GM19468 (cell line): ENCODE measurements around the gene VTN.
A peak's percentile ranks its signal among the peaks of the same experiment; 100 is the strongest.
"Not testable (repeated sequence)": the region's sequence is repeated elsewhere in the genome, so short reads cannot be mapped to it uniquely, and the experiment has no call there.

Experiments used
- ATAC-seq: cut with Tn5 transposase; IDR thresholded peaks from one replicate; pipeline ENCODE4 v1.9.1; 2021; ENCODE audit warnings: mild to moderate bottlenecking, moderate library complexity, moderate number of reproducible peaks; ENCODE audit not compliant: unreplicated experiment; ENCODE audit errors: extremely low read depth

Gene VTN

DNA sequence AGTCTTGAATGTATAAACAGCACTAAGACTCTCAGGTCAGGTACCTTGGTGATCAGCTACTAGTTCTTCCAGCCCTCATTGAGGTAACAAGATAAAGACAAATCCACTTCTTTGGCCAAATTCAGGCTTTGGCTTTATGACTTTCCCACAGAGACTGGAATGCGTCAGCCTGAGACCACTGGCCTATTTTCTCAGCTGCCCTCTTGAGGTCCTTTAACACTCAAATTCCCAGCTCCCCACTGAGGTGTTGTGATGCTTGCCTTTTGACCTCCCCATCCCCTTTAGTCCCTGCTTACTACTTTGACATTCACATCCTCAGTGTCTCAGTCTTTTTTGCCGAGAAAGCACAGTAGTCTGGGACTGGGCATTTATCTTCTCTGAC, 23.9 kb downstream of the VTN start:
- ATAC-seq, result no peak

DNA sequence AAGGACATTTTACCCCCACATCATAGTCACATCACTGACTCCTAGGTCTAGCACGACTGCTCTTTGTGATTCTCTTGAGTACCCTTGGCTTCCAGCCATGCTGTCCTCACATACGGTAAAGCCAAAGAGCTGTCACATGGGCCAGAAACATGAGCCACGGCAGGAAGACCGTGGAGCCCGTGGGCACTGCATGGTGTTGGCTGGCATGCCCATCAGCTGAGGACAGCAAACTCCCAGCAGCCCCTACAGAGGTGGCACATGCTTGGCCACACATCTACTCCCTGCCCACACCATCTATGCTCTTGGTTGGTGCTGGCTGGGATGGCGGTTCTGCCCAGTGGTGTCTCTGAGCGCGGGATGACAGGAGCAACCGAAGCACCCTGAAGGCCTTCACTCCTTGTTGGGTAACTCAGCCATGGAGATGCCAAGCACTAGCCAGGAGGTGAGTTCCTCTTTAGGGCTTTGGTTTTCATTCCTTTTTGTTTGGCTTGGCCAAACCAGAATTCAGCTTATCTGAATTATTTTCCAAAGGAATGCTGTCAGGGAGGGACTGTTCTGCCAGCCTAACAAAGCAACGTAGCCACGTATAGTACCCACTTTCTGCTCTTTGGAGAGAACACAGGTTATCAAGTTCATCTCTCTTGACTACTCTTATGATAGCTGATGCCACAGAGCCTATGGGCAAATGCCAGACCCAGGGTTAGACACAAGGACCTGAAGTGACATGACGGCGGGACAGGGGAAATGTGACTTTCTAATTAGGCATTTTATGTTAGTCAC, 24.5 kb downstream of the VTN start:
- no peak for ATAC-seq

DNA sequence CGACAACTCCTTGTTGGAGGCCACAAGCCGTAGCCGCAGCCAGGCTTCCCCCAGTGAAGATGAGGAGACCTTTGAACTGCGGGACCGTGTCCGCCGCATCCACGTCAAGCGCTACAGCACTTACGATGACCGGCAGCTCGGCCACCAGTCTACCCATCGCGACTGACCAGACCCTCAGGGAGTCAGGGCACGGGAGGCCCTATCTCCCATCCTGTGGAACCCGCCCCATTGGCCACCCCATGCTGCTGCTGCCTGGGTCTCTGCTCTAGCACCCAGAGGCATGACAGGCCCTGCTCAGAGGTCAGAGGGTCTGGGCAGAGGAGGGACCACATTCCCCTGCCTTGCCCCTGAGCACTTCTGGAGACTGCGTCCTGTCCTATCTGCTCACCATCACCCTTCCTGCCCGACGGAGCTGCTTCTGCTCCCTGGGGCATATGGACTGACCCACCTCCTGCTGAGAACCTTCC, 25.6 kb downstream of the VTN start:
- no peak for ATAC-seq

DNA sequence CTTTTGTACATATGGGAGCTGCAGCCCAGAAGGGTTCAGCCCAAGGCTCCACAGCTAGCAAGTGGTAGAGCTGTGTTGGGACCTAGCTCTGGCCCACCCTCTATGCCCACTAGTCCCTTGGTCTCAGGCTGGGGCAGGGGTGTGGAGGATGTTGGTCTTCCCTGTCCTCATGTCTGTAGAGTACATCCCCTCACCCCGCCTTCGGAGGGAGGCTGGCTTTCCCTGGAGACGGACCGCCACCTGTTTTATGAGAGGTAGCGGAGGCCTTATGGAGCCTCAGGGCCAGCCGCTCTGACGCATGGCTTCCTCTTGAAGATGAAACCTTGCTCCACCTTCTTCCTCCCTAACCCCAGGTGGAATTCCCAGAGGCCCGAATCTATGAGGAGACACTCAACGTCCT, 26.1 kb downstream of the VTN start:
- ATAC-seq, result no peak

DNA sequence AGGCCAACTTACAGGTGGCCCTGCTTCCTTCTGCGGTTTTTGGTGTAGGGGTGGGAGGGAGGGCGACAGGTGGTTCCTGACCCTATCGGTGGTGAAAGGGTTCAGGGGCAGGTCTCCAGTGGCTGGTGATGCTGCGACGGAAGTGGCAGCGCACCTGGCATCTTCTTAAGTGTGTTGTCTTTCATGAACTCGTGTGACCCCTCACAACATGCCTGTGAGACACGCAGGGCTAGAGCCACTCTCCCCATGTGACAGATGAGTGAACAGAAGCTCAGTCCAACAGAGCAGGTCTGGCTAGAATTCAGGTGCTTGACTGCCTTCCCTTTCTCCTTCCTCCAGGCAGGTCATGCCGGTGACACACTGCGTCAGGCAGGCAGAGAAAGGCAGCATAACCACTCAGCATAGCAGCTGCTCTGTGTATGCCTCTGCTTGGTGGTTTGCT, 26.6 kb downstream of the VTN start:
- no peak for ATAC-seq

DNA sequence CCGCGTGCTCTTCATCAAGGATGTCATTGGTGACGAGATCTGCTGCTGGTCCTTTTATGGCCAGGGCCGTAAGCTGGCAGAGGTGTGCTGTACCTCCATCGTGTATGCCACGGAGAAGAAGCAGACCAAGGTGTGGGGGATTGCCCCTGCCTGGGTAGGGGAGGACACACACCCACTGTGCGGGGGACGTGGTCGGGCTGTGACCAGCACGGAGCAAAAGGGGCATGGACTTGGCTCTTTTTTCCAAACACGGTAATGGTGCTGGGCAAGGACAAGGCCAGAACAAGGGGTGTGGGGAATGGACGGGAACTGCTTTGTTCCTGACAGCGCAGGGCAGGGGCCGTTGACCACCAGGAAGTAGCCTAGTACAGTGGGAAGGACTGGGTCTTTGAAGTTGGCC, 27.8 kb downstream of the VTN start:
- ATAC-seq, result no peak

DNA sequence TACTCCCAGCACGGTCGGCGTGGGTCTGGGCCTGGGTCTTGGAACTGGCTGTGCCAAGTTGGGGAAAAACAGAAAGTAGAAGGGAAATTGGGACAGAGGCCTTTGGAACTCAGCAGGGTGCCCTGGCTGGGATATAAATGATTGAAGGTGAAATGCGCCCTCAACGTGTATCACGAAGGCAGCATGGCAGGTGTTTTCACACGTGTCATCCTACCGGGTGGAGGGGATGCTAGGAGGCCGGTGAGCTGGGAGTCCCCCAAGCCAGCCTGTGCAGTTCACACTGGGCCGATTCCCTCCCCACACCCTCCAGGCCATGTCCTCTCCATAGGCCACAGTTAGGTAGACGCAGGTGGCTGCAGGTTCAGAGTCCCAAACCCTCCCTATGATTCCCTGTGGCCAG, 28.6 kb downstream of the VTN start:
- no peak for ATAC-seq

DNA sequence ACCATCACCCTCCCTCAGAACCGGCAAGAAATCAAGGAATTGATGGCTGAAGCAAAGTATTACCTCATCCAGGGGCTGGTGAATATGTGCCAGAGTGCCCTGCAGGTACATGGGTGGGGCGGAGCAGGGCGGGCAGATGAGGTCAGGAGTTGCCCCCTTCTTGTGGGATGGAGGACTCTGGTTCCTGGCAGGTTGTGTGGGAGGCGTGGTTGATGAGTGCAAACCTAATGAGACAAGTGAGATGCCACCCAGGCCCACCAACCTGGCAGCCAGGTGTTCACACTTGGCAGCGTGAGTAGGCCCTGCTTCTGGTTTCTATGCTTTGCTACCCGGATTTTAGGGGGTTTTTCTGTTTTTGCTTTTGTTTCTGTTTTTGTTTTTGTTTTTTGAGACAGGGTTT, 29.7 kb downstream of the VTN start:
- no peak for ATAC-seq

DNA sequence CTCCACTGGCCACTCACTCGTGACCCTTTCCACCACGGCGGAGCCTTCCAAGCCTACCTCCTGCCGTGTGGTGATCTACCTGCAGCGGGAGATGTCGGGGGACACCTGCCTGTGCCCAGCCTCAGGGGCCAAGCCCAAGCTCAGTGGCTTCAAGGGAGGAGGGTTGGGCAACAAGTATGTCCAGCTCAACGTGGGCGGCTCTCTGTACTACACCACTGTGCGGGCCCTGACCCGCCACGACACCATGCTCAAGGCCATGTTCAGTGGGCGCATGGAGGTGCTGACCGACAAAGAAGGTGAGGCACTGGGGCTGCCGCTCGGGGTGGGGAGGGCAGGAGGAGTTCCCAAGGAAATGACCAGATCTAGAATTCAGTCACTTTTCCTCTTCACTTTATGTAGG, 30.7 kb downstream of the VTN start:
- ATAC-seq, result no peak

DNA sequence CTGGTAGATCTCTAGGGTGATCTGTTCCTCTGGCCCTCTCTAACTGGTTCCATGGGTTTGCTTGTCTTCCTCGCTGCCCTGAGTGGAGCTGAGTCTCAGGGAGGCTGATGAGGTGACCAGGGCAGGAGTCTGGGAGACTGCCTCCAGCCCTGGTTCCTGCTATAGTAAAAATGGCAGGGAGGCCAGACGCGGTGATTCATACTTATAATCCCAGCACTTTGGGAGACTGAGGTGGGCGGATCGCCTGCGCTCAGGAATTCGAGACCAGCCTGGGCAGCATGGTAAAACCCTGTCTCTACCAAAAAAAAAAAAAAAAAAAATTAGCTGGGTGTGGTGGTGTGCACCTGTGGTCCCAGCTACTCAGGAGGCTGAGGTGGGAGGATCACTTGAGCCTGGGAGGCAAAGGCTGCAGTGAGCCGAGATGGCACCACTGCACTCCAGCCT, 31.3 kb downstream of the VTN start:
- not testable (repeated sequence) for ATAC-seq

DNA sequence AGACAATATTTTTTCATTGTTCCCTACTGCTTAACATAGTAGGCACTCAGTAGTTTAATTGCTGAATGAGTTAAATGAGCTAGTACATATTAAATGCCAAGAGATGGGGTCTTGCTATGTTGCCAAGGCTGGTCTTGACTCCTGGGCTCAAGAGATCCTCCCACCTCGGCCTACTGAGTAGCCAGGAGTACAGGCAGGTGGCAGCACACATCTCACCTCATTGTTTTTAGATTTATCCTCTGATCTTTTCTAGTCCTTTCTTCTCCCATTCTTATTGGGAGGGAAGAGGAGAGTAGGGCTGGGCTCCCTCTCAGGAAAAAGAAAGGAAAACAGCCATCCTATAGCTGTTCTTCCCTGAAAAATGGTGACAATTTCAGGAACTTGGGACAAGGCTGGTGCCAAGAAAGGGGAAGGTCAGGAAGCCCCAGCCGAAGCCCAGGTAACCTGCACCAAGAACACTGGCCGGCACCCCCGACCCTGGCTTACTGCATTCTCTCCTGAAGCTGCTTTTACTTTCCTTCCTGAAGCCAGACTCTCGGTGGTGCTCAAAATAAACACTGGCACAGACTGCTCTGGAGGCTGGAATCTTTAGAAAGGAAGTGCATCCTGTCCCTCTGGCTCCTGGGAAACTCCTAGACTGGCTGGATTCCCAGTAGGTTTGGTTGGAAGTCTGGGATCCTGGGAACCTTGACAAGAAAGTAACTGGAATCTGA, 31.9 kb downstream of the VTN start:
- no peak for ATAC-seq

DNA sequence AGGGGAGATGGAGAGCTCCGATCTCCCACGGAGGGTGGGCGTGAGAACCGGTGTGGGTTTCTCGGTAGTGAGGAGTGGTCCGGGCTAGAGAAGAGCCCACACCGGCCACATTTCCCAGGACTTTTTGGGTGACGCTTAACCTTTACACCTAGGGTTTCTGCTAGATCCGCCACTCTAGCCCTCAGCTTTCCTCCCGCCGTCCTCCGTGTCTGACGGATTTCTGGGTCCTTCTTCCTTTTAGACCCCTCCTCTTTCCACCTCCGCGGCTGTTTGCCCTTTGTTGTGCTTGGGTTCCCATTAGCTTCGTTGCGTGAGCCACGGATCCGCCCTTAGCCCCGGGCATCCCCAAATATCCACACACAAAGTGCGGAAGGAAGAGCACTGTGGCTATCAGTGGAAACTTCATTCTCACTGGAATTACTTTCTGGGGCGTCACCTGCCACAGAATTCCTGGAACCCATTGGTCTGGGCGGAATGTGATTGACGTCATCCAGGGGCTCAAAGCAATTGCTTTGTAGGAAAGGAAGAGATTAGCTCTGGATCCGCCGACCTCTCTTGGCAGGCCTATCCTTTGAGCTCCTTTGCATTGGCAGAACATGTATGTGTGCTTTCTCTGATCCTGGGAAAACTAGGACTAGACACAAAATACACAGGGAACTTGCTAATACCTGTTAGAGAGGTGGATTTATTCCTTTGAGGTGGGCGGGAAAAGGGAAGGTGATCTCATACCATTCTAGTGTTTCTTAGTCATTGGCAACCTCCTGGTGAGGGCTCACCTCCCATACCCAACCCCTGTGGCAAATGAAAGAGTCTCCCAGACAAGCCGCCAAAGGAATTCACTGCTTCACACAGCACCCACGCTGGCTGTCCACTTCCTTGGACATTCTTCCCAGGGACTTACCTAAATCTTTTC, 33.9 kb downstream of the VTN start:
- ATAC-seq, result no peak

DNA sequence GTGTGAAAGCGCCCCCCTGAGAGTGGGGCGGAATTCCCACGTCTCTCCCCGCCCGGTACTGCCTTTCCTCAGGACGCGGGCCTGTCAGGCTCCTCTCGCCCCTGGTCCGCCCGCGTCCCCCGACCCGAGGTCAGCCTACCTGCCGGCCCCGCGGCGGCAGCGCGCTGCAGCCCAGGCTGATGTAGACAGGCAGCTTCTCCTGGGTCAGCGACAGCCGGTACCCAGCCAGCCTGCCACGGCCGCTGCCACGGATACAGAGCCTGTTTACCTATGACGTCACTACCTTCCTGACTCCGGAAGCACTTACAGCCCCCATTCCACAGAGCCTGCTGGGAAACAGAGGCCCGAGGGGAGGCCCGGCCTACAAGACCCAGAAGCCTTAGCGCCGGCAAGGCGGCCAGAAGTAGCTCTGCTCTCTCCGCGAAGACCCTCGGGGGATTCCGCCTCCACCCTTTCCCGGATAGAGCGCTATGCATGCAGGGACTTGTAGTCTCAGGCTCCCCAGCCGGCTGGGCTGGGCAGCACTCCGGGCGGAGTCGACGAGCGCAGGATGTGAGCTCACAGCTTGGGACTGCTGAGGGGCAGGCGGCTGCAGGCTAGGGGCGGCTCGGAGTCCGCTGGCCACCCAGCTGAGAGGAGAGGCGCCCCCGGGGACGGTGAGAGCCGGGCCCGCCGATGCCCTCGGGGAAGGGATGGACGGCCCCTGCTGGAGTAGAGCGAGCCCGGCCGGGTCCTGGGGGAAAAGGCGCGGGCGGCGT, 34.7 kb downstream of the VTN start, which contains the start of the genes IFT20 and TNFAIP1:
IFT20 (minus strand) TSS at position 272 of the 758 bp plus-strand sequence. CDS start 3,487 bp downstream, outside the sequence.
TNFAIP1 (plus strand) TSS at position 561 of the 758 bp plus-strand sequence. CDS start 3,761 bp downstream, outside the sequence.
- peak; percentile 95 for ATAC-seq

DNA sequence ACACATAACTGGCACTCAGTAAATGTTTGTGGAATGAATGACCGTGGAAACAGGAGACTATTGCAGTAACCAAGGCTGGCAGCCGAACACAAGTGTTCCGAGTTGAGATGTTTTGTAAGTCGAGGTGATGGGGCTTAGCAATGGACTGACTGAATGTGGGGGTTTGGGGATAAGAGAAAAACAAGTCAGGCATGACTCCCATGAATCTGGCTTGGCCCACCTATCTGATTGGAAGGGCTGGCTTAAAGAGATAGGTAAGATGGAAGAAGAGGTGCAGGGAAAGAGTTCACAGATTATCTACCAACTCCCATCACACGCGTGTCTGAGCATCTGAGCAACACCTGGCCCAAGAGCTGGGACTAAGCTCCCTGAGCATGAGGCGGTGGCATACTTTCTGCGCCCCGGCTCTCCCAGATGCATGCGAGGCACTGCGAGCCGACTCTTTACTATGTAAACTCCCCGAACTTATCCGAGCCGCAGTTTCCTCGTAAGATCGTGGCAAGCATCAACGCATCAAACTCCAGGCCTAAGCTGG, 35.4 kb downstream of the VTN start:
- ATAC-seq, result no peak

DNA sequence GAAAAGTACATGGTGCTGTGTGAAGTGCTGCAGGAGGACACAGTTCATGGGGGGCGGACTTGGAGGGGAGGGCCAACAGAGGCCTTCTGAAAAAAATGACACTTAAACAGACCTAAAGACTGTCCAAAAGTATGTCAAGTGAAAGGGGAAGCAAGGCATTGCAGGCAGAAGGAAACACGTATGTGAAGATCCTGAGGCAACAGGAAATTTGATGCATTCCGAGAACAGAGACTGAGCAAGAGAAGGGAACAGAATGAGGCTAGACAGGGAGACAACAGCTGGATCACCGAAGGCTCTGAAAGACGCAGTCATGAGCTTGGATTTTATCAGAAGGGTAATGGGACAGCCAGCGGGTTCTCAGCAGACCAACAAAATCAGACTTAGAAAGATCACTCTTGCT, 35.9 kb downstream of the VTN start:
- ATAC-seq, result no peak

DNA sequence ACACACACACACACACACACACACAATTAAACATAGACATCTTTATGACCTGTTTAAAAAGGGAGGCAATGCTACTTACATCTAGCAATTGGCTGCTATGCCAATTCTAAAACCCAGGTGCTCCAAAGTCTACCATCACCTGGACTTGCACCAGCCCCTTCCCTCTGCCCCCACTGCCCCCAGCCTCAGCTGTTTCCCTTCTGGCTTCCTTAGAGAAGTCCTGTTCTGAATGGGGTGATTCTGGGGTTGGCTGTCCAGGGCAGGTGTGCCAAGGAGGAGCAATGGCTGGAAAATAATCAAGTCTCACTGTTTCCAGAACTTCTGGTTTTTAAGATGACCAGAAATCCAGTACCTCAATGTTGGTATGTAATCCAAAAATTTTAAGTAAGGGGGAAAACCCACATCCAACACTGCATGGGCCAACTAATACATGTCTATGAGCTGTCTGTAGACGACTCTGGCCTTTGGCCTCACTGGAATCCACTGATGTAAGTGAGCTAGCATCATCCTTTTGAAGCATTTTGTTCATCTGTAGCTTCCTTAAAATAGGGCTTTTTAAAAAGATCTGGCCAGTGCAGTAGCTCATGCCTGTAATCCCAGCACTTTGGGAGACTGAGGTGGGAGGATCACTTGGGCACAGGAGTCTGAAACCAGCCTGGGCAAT, 36.9 kb downstream of the VTN start:
- ATAC-seq, result no peak

DNA sequence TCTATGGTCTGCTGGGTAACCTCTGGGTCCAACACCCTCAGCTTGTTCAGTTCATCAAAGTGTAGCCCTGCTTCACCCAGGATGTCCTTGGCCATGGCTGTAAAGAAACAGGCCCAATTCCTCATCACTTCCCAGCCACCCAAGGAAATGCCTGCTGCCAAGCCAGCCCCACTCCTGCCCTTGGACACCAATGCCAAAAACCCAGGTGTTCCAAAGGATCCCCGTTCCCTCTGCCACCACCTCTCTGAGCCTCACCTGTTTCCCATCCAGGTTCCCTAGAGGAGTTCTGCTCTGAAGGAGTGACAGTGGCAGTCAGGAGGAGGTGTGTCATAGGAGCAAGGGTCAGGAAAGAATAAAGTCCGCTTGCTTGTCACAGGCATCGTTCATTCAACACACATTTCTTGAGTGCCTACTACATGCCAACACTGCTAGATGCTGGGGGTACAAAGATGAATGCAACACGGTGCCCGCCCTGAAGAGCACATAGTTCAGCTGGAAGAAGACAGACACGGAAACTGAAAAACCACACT, 38.2 kb downstream of the VTN start:
- ATAC-seq, result no peak

DNA sequence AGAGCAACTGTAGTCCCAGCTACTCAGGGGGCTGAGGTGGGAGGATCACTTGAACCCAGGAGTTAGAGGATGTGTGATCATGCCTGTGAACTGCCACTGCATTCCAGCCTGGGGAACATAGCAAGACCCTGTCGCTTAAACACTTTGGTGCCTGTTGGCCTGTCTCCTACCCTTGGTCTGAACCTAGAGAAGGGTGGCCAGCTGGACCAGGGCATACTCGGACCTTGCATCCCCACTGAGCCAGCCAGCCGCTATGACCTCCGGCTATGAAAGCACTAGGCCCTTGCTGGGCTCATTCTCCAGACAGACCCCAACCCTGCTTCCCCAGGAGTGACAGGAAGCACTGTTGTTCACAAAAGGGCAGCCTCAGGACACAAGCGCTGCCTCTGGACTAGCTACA, 39.4 kb downstream of the VTN start:
- ATAC-seq, result no peak

DNA sequence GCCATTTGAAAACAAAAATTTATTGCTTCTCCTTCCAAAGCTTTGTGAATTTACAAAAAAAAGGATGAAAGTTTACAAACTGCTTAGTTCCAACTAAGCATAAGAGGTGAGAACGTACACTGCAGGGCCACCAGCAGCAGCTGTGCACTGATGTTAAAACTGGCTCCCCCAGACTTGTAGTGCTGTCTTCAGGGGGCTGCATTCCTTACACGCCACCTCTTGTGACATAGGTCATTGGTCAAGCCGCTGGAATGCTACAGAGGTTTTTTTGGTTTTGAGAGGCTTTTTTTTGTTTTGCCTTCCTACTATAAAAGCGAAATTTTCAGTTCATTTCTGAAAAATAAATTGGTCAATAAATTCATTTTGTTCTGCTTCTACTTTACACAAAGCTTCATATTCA, 41.8 kb downstream of the VTN start:
- no peak for ATAC-seq
